GM12872 (cell line): ENCODE measurements around the gene SMYD3.

Source experiments
- CTCF ChIP-seq: IDR thresholded peaks from 3 replicates; pipeline ENCODE4 v1.5.1; 2011; ENCODE audit warnings: low read depth, mild to moderate bottlenecking, low read length, moderate library complexity; ENCODE audit not compliant: insufficient read depth

The SMYD3 gene

GRCh38 chr1:245972476-245972875, 534.6 kb downstream of the SMYD3 start:
- no peak for TF ChIP-seq CTCF

GRCh38 chr1:245971711-245972085, 535.4 kb downstream of the SMYD3 start:
- no peak for TF ChIP-seq CTCF

- no peak for TF ChIP-seq CTCF
Observed at GRCh38 chr1:245969283-245969682, 537.8 kb downstream of the SMYD3 start.

GRCh38 chr1:245968775-245969174, 538.3 kb downstream of the SMYD3 start:
- no peak for TF ChIP-seq CTCF

GRCh38 chr1:245965398-245965797, 541.7 kb downstream of the SMYD3 start:
- TF ChIP-seq CTCF: no peak

- TF ChIP-seq CTCF: no peak
Observed at GRCh38 chr1:245963649-245964048, 543.4 kb downstream of the SMYD3 start.

GRCh38 chr1:245962453-245962852, 544.6 kb downstream of the SMYD3 start:
- TF ChIP-seq CTCF: no peak

GRCh38 chr1:245961137-245961540, 545.9 kb downstream of the SMYD3 start:
- no peak for TF ChIP-seq CTCF
